HG03097 (cell line): ENCODE results near the gene CFAP46.

ENCODE experiments used
- ATAC-seq: cut with Tn5 transposase; IDR thresholded peaks from one replicate; pipeline ENCODE4 v1.9.1; 2021; ENCODE audit not compliant: unreplicated experiment, low FRiP score

Gene CFAP46

GRCh38 chr10:132946806-132947546, 4.6 kb upstream of the CFAP46 start:
- ATAC-seq, result no peak

DNA sequence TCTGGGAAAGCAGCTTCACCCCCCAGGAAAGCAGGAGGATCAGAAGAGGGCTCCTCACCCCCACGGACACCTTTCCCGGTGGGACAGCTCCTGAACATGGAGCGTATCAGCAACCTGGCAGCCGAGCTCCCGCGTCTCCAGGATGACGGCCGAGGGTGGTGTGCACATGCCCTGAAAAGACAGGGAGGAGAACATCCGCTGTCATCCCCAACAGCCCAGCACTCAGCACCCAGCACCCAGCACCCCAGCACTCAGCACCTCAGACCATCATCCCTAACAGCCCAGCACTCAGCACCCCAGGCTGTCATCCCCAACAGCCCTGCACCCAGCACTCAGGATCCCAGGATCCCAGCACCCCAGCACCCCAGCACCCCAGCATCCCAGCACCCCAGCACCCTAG, 3.9 kb upstream of the CFAP46 start:
- no peak for ATAC-seq

DNA sequence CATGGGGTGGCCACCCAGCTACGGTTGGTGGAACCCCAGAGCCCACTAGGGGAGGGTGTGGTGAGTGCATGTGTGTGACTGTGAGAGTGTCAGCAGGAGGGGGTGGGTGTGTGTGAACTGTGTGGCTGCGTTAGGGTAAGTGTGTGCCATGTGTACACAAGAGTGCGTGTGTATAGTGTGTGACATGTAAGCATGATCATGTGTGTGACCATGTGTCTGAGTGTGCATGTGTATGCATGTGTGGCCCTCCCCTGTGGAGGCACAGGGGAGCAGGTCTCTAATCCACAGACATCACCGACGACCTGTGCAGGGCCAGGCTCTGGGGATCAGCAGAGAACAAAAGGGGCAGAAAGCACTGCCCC, 3.5 kb upstream of the CFAP46 start:
- ATAC-seq, result no peak

- ATAC-seq, result no peak
These were observed 2.9 kb upstream of the CFAP46 start for GRCh38 chr10:132945125-132945893.

- ATAC-seq, result no peak
These were observed 2.1 kb upstream of the CFAP46 start for GRCh38 chr10:132944510-132944909.

DNA sequence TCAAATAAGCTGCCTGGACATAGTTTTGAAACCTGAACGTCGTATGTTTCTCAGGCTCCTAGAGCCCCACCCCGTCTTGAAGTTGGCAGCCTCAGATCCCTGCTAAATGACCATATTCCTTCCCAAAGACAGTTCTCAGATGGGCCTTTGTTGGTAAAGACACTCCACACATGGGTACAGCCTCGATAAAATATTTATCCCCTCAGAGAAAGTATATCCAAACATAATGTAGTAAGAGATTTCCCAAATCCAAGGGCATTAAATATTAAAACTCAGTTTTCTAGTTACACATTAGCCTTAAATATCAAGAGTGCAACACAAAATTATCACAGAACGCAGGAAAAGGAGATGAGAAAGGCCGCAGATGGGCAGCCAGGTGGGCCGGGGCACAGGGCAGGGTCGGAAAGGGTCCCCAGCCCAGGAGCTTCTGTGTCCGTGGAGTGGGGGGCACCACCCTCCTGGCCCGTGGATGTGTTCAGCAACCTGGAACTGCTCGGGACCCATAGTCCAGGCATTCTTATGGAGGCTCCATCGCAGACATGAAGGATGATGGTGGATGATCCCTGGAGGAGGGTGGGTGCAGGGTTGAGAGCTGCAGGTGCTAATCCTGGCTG, 1.5 kb upstream of the CFAP46 start:
- ATAC-seq, result no peak

DNA sequence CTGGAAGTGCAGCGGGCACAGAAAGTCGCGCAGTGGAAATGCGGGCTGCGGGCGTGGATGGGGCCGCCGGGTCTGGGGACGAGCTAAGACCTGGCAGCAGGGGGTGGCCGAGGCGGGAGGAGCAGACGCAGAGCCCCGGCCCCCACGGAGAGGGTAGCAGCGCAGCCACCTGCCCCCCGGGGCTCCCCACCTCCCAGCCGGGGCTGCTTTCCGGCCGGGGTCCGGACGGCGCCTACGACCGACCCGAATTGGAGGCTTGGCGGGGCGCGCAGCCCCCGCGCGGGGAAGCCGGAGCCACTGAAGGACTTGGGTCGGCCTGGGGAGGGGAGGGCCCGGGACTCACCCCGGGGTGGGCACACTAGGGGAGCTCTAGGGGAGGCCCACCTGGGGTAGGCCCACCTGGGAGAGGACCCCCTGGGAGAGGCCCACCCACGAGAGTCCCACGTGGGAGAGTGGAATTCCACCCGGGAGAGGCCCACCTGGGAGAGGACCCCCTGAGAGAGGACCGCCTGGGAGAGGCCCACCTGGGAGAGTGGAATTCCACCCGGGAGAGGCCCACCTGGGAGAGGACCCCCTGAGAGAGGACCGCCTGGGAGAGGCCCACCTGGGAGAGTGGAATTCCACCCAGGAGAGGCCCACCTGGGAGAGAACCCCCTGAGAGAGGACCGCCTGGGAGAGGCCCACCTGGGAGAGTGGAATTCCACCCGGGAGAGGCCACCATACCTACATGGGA, 854 bp upstream of the CFAP46 start:
- no peak for ATAC-seq

DNA sequence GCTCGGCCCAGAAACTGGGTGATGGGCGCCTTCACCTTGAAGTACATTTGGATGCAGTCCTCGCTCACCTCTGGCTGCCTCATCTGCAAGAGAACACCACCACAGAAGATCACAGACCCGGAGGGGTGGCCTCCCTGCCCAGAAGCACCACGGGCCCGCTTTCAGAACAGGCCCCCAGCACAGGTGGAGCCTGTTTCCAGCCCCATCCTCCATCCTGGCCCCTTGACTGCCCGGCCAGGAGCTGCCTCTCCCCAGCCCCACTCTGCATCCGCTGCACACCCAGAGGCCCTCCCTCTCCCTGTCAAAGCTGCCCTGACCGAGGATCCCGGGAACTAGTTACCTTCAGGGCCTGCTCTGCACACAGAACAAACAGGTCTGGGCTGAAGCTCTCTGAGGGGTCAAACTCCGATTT, 724 bp downstream of the CFAP46 start:
- ATAC-seq, result no peak

DNA sequence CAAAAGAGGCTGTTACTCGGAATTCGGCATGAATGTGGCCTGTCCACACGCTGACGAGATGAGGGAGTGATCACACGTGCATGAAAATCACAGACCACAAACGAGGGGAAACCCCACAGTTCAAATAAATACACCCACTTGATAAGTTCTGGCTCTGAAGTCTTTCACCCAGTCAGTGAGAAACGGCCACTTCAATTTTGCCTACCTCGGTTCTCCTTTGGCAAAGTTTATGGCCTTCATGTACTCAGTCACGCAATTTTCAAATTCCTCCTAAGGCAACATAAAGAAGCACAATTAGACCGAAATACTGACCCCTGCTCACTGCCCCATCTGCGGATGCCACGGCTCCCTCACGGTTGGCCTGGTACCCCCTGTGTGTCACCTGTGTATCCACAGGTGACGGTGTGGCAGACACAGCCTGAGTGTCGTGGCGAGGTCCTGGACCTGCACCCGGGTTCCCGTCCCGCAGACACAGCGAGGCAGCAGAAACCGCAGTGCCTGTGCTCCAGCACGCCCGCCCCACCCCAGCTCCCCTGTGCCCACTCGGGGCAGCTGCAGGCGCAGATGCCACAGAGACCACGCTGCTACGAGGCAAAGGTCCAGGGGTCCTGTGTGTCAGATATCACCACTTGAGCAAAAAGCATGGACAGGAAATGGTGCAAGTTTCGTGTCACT, 1.4 kb downstream of the CFAP46 start:
- no peak for ATAC-seq

DNA sequence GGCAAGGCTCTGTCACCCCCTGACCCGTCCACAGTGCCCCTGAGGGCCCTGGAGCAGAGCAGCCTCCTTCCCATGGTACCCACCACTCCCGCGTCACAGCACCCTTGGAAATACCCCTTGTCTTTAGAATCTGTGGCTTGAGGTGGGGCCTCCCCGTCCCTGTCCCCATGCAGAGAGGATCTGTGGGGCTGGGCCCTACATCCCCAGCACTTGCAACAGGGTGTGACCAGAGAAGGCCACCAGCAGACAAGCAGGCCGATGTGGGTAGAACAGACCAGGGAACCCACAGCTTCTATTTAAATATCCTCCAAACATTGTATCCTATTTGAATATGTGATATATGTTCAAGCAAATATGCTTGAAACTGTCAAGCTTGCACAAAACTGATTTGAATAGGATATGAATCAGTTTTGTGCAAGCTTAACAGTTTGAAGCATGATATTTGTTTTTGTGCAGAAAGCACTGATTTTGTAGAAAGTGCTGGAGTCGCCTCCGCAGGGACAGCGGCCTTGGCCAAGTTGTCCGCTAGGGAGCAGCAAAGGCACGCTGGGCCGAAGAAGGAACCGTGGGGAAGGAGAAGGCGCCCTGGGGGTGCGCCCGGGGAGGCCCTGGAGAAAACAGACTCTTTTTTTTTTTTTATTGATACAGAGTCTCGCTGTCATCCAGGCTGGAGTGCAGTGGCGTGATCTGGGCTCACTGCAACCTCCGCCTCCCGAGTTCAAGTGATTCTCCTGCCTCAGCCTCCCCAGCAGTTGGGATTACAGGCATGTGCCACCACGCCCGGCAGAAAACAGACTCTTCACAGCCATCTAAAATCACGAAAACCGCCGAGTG, 2.2 kb downstream of the CFAP46 start:
- ATAC-seq, result no peak

DNA sequence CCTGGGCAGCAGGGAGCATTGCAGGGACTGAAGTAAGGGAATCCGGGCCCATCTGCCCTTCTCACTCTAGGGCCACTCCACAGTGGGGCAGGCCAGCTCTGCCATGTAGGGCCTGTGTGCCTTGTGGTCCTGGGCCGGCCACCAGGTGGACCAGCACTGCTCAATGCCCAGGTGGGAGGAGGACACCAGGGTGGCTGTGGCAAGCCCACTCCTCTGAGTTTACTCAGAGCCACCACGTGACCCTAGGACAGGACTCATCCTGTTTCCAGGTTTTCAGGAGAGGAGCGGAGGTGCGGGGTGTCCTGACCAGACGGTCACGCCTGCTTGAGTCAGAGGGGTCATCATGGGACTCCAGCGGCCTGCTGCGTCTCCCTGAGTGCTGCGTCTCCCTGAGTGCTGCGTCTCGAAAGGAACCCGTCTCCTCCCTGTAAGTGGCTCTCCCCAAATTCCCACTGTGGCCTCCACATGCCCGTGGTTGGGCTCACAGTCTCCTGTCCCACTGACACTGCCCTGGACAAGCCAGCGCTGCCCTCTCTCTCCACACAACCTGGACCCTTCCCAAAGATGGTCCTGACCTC, 2.9 kb downstream of the CFAP46 start:
- ATAC-seq, result no peak

- ATAC-seq, result no peak
These were observed 3.7 kb downstream of the CFAP46 start for GRCh38 chr10:132938472-132939339.

DNA sequence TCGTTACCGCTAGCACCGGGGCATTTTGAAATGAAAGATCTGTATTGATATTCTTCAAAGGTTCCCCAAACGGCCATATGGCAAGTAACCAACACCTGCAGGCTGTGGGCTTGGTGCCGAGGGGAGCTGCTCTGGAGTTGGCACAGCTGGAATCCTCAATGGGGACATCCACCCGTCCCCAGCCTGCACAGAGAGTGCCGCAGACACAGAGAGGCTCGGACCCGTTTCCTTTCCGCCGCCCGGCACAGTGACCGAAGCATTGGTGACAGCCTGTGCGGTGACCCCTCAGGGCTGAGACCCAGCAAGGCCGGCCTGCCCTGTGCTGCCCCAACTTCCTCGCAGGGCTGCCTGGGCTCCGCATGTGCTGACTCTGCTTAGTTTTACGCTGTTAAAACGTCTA, 4.5 kb downstream of the CFAP46 start:
- ATAC-seq, result no peak

GRCh38 chr10:132934953-132935352, 7.4 kb downstream of the CFAP46 start:
- ATAC-seq, result no peak

- no peak for ATAC-seq
These were observed 8.9 kb downstream of the CFAP46 start for GRCh38 chr10:132933308-132934042.

- ATAC-seq, result no peak
These were observed 9.7 kb downstream of the CFAP46 start for GRCh38 chr10:132932461-132933307.
